Naive B cell (primary cell): ENCODE measurements around the gene FMR1. TPM values are rescaled to one million over a fixed set of nuclear protein-coding genes. Genes with fewer than 3 reads are reported as not detected.

Experiments
- ATAC-seq, 2 donors: fragments of 150-1000 bp; cut with Tn5 transposase; 2 replicates each; pipeline ENCODE4 v1.10.0; 2021; ENCODE audit warnings: low read depth in 2 of 2, mild to moderate bottlenecking in 2 of 2, moderate library complexity in 2 of 2
- DNase-seq: peaks from one replicate; pipeline ENCODE4 v3.0.0; 2022
- H3K27ac Mint-ChIP-seq, 6 donors: one replicate each; pipeline ENCODE4 v1.8.0; 2020 to 2022; ENCODE audit warnings: mild to moderate bottlenecking in 6 of 6, mixed read lengths in 6 of 6, moderate library complexity in 5 of 6, inconsistent platforms in 2 of 6
- H3K27me3 Mint-ChIP-seq, 3 donors: one replicate each; pipeline ENCODE4 v1.8.0; 2021 to 2022; ENCODE audit warnings: mixed read lengths in 3 of 3, mild to moderate bottlenecking in 1 of 3
- H3K36me3 Mint-ChIP-seq, 2 donors: one replicate each; pipeline ENCODE4 v1.8.0; 2020 to 2022; ENCODE audit warnings: mixed read lengths in 2 of 2, inconsistent platforms in 1 of 2, mild to moderate bottlenecking in 1 of 2
- H3K4me1 Mint-ChIP-seq, 3 donors: one replicate each; pipeline ENCODE4 v1.8.0; 2020 to 2022; ENCODE audit warnings: mixed read lengths in 3 of 3, inconsistent platforms in 1 of 3, mild to moderate bottlenecking in 1 of 3, moderate library complexity in 1 of 3
- H3K4me3 Mint-ChIP-seq, 8 donors: one replicate each; pipeline ENCODE4 v1.8.0; 2020 to 2022; ENCODE audit warnings: mild to moderate bottlenecking in 8 of 8, mixed read lengths in 8 of 8, moderate library complexity in 8 of 8, inconsistent platforms in 2 of 8
- H3K9me3 Mint-ChIP-seq, 7 donors: one replicate each; pipeline ENCODE4 v1.8.0; 2020 to 2022; ENCODE audit warnings: mixed read lengths in 7 of 7, mild to moderate bottlenecking in 5 of 7, inconsistent platforms in 2 of 7, moderate library complexity in 1 of 7
- polyA plus RNA-seq, 6 donors: library from polyadenylated mRNA; unstranded; fragments of 300-500 nt; fragmentation: Illumina TruSeq; gene quantifications; one replicate each; pipeline ENCODE4 v1.2.3, GENCODE V29; 2021; ENCODE audit warnings: low read depth in 6 of 6

FMR1 gene
- polyA plus RNA-seq, 6 donors from 2014 or later, result 7.0 to 17.9 (median 12.5) TPM

DNA sequence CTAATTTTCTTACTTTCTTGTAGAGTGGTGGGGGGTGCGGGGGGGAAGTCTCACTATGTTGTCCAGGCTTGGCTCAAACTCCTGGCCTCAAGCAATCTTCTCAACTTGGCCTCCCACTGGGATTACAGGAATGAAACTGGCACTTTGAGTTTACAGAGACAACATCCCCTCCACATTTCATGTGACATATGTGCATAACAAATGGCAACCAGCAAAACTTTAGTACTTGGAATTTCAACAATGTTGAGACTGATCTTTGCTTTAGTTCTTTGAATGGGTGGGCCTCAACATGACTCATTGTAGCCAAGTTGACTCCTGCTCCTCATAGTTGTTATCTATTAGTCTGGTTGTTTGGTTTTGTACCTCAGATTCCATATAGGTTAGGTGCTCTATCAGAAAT lies 11.4 kb upstream of the FMR1 start:
- Mint-ChIP-seq H3K9me3 (peaks cover 0 to 5% (median 0%) of the 10 kb centered on the region in 7 donors), H3K4me3 (no peak overlapping the region), H3K27ac (no peak overlapping the region), H3K36me3 (no peaks in the 10 kb centered on the region), H3K4me1 (peaks cover 0 to 10% (median 9%) of the 10 kb centered on the region in 3 donors), H3K27me3 (no peaks in the 10 kb centered on the region)
- DNase-seq (no peak), ATAC-seq (no peak)

DNA sequence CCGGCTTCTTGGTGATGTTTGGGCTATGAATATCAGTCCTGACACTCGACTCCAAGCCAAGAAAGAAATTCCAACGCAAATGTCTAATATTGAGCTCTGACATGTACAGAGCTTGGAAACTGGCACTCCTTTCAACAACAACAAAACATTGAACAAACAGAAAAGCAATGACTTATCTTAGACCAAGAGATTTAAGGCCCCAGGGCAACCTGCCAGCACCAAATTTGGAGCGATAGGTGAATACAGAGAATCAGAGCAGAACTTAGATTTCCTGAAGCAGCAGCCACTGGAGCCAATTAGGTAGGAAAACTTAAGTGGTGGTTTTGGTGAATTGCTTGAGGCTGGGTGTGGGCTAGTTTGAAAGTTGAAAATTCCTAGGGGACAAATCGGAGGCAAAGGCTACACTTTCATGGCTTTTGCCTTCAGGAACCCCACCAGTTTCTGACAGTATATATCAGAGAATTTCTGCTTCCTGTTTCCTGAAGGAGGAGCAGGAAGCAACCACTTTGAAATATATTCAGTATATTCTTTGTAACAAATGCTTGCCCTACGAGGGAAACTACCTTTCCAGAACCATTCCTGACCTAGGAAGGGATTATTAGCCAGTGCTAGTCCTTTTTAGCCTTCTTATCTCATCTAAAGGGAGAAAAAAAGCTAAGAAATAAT lies 10.1 kb upstream of the FMR1 start:
- H3K9me3 Mint-ChIP-seq, result peaks cover 0 to 4% (median 0%) of the 10 kb centered on the region in 7 donors
- H3K27me3 Mint-ChIP-seq, result no peaks in the 10 kb centered on the region
- peak overlapping the region in 1 of 6 donors; percentile 11 for H3K27ac Mint-ChIP-seq
- H3K36me3 Mint-ChIP-seq, result no peaks in the 10 kb centered on the region
- no peak for ATAC-seq
- no peak overlapping the region for H3K4me3 Mint-ChIP-seq
- no peak for DNase-seq
- H3K4me1 Mint-ChIP-seq, result peaks cover 0 to 10% (median 6%) of the 10 kb centered on the region in 3 donors

DNA sequence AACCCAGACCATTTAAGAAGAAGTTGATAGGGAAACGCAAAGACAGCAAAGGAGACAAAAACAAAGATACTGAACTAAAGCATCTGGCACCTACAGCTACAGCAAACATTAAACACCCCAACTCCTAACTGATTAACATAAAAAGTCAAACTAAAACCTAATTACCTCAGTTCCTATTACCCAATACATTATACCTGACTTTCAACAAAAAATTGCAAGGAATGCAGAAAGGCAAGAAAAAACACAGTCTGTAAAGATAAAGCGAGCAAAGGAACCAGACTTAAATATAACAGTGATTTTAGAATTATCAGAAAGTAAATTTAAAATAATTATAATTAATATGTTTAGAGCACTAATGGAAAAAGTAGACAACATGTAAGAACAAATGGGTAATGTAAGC lies 9.4 kb upstream of the FMR1 start:
- no peak for ATAC-seq
- Mint-ChIP-seq H3K36me3 (no peaks in the 10 kb centered on the region), H3K27me3 (no peaks in the 10 kb centered on the region), H3K4me3 (no peak overlapping the region), H3K4me1 (peaks cover 0 to 10% (median 6%) of the 10 kb centered on the region in 3 donors), H3K27ac (no peak overlapping the region), H3K9me3 (no peaks in the 10 kb centered on the region)
- no peak for DNase-seq

DNA sequence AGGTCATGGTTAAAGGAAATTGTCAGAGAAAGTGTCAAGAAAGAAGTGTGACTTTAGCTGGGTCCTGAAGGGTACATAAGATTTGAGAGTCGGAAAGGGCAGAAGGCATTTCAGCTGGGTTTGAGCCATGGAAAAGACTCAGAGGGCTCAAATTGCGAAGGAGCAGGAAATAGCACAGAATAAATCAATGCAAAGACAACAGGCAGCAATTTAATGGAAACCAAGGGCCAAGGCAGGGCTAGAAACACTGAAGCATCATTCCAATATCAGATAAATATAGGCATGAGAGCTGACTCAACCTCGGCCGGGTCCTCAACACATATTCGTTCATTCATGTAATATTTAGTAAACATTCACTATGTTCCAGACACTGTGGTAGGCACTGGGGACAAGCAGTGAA lies 3.6 kb upstream of the FMR1 start:
- H3K36me3 Mint-ChIP-seq, result no peaks in the 10 kb centered on the region
- no peaks in the 10 kb centered on the region for H3K27me3 Mint-ChIP-seq
- H3K4me3 Mint-ChIP-seq, result no peak overlapping the region
- H3K27ac Mint-ChIP-seq, result peak overlapping the region in 1 of 6 donors; percentile 54
- ATAC-seq (no peak), DNase-seq (no peak)
- H3K4me1 Mint-ChIP-seq, result peaks cover 6 to 8% (median 6%) of the 10 kb centered on the region in 3 donors
- H3K9me3 Mint-ChIP-seq, result peaks cover 0 to 4% (median 0%) of the 10 kb centered on the region in 7 donors

DNA sequence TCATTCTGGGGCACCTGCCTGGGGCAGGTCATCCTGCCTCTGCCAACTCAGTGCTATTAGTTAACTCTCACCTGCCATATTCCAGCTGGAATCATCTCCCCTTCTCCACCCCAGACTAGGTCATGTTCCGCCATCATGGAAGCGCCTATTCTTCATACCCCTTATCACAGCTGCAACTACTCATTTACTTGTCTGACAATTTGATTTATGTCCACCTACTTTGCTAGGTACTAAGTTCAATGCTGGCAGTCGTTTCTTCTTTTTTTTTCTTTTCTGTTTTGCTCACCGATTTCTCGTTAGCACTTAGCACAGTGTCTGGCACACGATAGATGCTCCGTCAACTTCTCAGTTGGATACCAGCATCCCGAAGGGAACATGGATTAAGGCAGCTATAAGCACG lies 1.1 kb upstream of the FMR1 start:
- Mint-ChIP-seq H3K27me3 (no peaks in the 10 kb centered on the region), H3K36me3 (no peaks in the 10 kb centered on the region), H3K27ac (peak overlapping the region in 2 of 6 donors; percentile 28 to 89), H3K4me3 (peak overlapping the region in 3 of 8 donors; percentile 92 to 96 (median 94)), H3K4me1 (peaks cover 8 to 20% (median 11%) of the 10 kb centered on the region in 3 donors), H3K9me3 (peaks cover 0 to 4% (median 0%) of the 10 kb centered on the region in 7 donors)
- DNase-seq, result no peak
- no peak for ATAC-seq

DNA sequence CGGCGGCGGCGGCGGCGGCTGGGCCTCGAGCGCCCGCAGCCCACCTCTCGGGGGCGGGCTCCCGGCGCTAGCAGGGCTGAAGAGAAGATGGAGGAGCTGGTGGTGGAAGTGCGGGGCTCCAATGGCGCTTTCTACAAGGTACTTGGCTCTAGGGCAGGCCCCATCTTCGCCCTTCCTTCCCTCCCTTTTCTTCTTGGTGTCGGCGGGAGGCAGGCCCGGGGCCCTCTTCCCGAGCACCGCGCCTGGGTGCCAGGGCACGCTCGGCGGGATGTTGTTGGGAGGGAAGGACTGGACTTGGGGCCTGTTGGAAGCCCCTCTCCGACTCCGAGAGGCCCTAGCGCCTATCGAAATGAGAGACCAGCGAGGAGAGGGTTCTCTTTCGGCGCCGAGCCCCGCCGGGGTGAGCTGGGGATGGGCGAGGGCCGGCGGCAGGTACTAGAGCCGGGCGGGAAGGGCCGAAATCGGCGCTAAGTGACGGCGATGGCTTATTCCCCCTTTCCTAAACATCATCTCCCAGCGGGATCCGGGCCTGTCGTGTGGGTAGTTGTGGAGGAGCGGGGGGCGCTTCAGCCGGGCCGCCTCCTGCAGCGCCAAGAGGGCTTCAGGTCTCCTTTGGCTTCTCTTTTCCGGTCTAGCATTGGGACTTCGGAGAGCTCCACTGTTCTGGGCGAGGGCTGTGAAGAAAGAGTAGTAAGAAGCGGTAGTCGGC lies 528 bp downstream of the FMR1 start:
- no peaks in the 10 kb centered on the region for H3K36me3 Mint-ChIP-seq
- ATAC-seq (peak; percentile 15 to 55), DNase-seq (no peak)
- H3K9me3 Mint-ChIP-seq, result peaks cover 0 to 4% (median 0%) of the 10 kb centered on the region in 7 donors
- peaks cover 15 to 33% (median 23%) of the 10 kb centered on the region in 3 donors for H3K4me1 Mint-ChIP-seq
- H3K27me3 Mint-ChIP-seq, result no peaks in the 10 kb centered on the region
- peak overlapping the region; percentile 90 to 98 (median 93) for H3K4me3 Mint-ChIP-seq
- peak overlapping the region; percentile 91 to 96 (median 96) for H3K27ac Mint-ChIP-seq

- DNase-seq (no peak), ATAC-seq (no peak)
- Mint-ChIP-seq H3K9me3 (peaks cover 0 to 4% (median 0%) of the 10 kb centered on the region in 7 donors), H3K4me1 (peaks cover 21 to 42% (median 34%) of the 10 kb centered on the region in 3 donors), H3K27me3 (no peaks in the 10 kb centered on the region), H3K27ac (no peak overlapping the region), H3K36me3 (no peaks in the 10 kb centered on the region), H3K4me3 (peak overlapping the region in 5 of 8 donors; percentile 90 to 98 (median 92))
Measured at GRCh38 chrX:147913570-147913969, 1.9 kb downstream of the FMR1 start.

- Mint-ChIP-seq H3K27me3 (no peaks in the 10 kb centered on the region), H3K4me3 (peak overlapping the region in 1 of 8 donors; percentile 94), H3K36me3 (no peaks in the 10 kb centered on the region), H3K4me1 (peaks cover 21 to 42% (median 34%) of the 10 kb centered on the region in 3 donors), H3K9me3 (no peaks in the 10 kb centered on the region), H3K27ac (no peak overlapping the region)
- DNase-seq (no peak), ATAC-seq (no peak)
Measured at GRCh38 chrX:147914591-147914990, 2.9 kb downstream of the FMR1 start.

DNA sequence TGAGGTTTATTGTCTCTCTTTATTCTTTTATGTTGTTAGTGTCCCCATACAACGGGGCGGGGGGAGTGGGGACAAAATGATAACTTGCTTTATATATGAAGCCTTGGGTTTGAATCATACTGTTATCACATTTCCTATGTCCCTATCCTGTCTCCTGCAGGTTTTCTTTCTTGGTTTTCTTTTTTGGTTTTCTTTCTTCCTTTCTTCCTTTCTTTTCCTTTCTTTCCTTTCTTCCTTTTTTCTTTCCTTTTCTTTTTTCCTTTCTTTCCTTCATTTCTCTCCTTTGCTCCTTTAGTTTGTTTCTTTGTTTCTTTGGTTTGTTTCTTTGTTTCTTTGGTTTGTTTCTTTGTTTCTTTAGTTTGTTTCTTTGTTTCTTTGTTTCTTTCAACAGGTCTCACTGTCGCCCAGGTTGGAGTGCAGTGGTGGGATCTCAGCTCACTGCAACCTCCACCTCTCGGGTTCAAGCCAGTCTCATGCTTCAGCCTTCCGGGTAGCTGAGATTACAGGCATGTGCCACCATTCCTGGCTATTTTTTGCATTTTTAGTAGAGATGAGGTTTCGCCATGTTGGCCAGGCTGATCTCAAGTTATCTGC lies 4.8 kb downstream of the FMR1 start:
- H3K4me3 Mint-ChIP-seq, result peak overlapping the region in 2 of 8 donors; percentile 24 to 31
- DNase-seq, result no peak
- peaks cover 24 to 45% (median 39%) of the 10 kb centered on the region in 3 donors for H3K4me1 Mint-ChIP-seq
- H3K9me3 Mint-ChIP-seq, result no peaks in the 10 kb centered on the region
- no peak for ATAC-seq
- peak overlapping the region in 3 of 6 donors; percentile 29 to 40 (median 35) for H3K27ac Mint-ChIP-seq
- H3K27me3 Mint-ChIP-seq, result no peaks in the 10 kb centered on the region
- no peaks in the 10 kb centered on the region for H3K36me3 Mint-ChIP-seq

DNA sequence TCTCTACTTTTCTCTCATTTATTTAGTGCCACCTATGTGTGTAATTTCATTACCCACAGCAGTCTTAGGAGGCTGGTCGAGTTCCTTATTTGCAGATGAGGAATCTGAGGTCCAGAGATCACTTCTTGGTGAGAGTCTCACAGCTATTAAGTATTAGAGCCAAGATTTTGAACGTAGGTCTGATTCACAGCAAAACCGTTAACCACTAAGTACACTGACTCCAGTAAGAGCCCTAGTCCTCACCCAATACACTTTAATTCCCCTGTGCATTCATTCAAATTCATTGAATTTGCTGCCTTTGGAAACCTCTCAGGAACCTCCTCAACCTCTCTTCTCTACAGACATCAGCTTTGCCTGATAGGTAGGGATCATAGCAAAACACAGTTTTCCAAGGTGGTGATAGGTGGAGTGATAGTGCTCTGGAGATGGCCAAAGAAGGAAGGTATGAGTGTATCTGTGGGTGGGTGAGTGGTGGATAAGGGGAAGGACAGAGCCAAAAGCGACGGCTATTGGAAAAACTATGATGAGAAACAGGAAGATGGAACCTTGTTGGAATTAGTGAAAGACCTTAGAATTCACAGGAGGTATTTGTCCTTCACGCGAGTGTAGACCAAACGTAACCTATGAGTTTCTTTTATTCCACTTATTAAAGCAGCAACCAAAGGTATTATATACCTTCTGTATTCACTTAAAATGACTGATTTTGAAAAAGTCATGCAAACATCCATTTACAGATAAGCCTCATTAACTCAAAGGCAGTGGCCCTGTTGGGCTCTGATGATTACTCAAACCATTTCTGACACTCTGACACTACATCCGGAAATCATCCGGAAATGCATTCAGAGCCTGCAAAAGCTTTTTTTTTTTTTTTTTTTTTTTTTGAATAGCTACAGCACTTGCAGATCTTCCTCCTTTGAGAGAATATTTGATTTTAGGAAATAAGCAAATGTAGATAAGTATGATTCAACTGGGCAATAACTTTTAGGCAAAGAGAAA lies 6.3 kb downstream of the FMR1 start:
- Mint-ChIP-seq H3K9me3 (no peaks in the 10 kb centered on the region), H3K4me1 (peaks cover 20 to 45% (median 37%) of the 10 kb centered on the region in 3 donors), H3K36me3 (no peaks in the 10 kb centered on the region), H3K27me3 (no peaks in the 10 kb centered on the region), H3K4me3 (peak overlapping the region in 3 of 8 donors; percentile 12 to 35 (median 18)), H3K27ac (peak overlapping the region in 5 of 6 donors; percentile 50 to 89 (median 65))
- DNase-seq, result peak; percentile 31
- ATAC-seq, result peak; percentile 65 to 71

DNA sequence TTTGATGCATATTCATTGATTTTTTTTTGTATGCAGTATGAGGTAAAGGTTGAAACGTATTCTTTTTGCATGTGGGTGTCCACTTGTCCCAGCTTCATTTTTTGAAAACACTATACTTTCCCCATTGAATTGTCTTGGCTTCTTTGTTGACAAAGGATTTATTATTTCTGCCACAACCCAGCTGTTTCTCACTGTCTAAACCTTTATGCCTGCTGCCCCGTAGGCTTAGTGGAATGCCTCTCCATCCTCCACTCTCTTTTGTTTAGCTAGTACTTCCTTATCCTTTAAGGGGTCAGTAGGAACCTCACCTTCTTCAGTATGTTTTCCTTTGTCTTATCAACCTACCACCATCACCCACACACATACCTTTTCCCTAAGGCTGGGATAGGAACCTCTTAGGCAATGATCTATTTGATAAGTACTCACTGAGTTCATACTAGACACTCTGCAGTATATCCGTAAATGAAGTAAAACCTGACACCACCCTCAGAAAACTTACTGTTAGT lies 8.5 kb downstream of the FMR1 start:
- ATAC-seq, result no peak
- Mint-ChIP-seq H3K4me3 (no peak overlapping the region), H3K27ac (no peak overlapping the region)

DNA sequence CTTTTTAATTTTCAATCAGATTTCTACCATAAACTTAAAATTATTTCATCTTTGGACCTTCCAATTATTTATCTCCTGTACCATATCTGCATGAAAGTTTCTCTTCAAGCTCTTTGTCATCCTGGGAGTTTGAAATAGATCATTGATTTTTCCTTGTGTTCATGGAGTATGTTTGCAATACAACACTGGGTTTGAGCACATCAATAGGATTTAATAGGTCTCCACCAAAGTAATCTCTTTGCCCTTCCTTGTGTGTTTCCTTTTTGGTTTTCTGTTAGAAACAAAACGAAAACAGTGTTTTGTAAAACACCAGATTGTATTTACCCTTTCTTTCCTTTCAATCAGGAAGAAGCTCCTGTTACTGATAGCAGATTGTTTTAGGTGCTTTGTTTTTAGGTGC lies 11.9 kb downstream of the FMR1 start:
- Mint-ChIP-seq H3K4me1 (peaks cover 9 to 14% (median 13%) of the 10 kb centered on the region in 3 donors), H3K4me3 (no peak overlapping the region)

More for the DNA sequence above, 8.5 kb downstream of the FMR1 start:
- peaks cover 20 to 41% (median 31%) of the 10 kb centered on the region in 3 donors for H3K4me1 Mint-ChIP-seq
- H3K27me3 Mint-ChIP-seq, result no peaks in the 10 kb centered on the region
- no peak for DNase-seq
- no peaks in the 10 kb centered on the region for H3K9me3 Mint-ChIP-seq
- H3K36me3 Mint-ChIP-seq, result no peaks in the 10 kb centered on the region

More for the DNA sequence above, 11.9 kb downstream of the FMR1 start:
- Mint-ChIP-seq H3K9me3 (no peaks in the 10 kb centered on the region), H3K27ac (no peak overlapping the region), H3K36me3 (no peaks in the 10 kb centered on the region), H3K27me3 (no peaks in the 10 kb centered on the region)
- DNase-seq (no peak), ATAC-seq (no peak)
